ENCODE measurements around the gene PHF21A.

Gene PHF21A

GRCh38 chr11:45973601-45974000 is 147.7 kb downstream of the PHF21A start:
- DNase-seq: no peak

GRCh38 chr11:45968901-45969300 is 152.4 kb downstream of the PHF21A start:
- DNase-seq: no peak

- no peak for DNase-seq
Observed at GRCh38 chr11:45967506-45967905, 153.7 kb downstream of the PHF21A start.

GRCh38 chr11:45964911-45965389 is 156.3 kb downstream of the PHF21A start:
- DNase-seq: peak; percentile 76

- DNase-seq: no peak
Observed at GRCh38 chr11:45961751-45962240, 159.5 kb downstream of the PHF21A start.

- DNase-seq: no peak
Observed at GRCh38 chr11:45960387-45961095, 160.7 kb downstream of the PHF21A start.

- no peak for DNase-seq
Observed at GRCh38 chr11:45959851-45960250, 161.4 kb downstream of the PHF21A start.

GRCh38 chr11:45949992-45950407 is 171.3 kb downstream of the PHF21A start:
- DNase-seq: no peak

GRCh38 chr11:45948356-45948755 is 172.9 kb downstream of the PHF21A start:
- DNase-seq: no peak

- DNase-seq: no peak
Observed at GRCh38 chr11:45947885-45948284, 173.4 kb downstream of the PHF21A start.

GRCh38 chr11:45945397-45945999 is 175.8 kb downstream of the PHF21A start:
- no peak for DNase-seq

- DNase-seq: no peak
Observed at GRCh38 chr11:45942381-45942780, 178.9 kb downstream of the PHF21A start.

- no peak for DNase-seq
Observed at GRCh38 chr11:45941285-45941684, 180.0 kb downstream of the PHF21A start.

- DNase-seq: no peak
Observed at GRCh38 chr11:45939836-45940235, 181.4 kb downstream of the PHF21A start.

GRCh38 chr11:45937916-45938315 is 183.3 kb downstream of the PHF21A start:
- no peak for DNase-seq

GRCh38 chr11:45936511-45937054 is 184.7 kb downstream of the PHF21A start:
- no peak for DNase-seq

GRCh38 chr11:45935349-45936064 is 185.7 kb downstream of the PHF21A start:
- no peak for DNase-seq

- no peak for DNase-seq
Observed at GRCh38 chr11:45934580-45935318, 186.5 kb downstream of the PHF21A start.

- DNase-seq: no peak
Observed at GRCh38 chr11:45933846-45934579, 187.2 kb downstream of the PHF21A start.

GRCh38 chr11:45933131-45933831 is 188.0 kb downstream of the PHF21A start:
- DNase-seq: no peak

- no peak for DNase-seq
Observed at GRCh38 chr11:45932217-45932616, 189.0 kb downstream of the PHF21A start.

All from activated CD4-positive, alpha-beta T cell treated with anti-CD3 and anti-CD28 coated beads, Interleukin-2, Interleukin-6, amounts not matched to agents 100 ng/mL and 50 ng/mL, durations not matched to agents 16 hours and 8 hours (primary cell).